IMR-90 (cell line): Measurements from ENCODE around the gene CHPF2. TPM values are rescaled to one million over a fixed set of nuclear protein-coding genes. Genes with fewer than 3 reads are reported as not detected.

Source experiments
- ATAC-seq: fragments of 200-7000 bp; cut with Tn5 transposase; 2 replicates; pipeline ENCODE4 v1.9.1; 2020; ENCODE audit warnings: low read depth, mild to moderate bottlenecking, moderate library complexity
- BruUV-seq: library from RNA; stranded (reverse); fragments of 400-500 nt; replicated peaks from 2 replicates; lab custom pipeline; 2021; lab: Mats Ljungman, UMichigan
- CTCF ChIA-PET: fragments of 300-600 bp; formaldehyde crosslinking; extraction: SDS; loops from one replicate; lab custom pipeline; 2021; ENCODE audit warnings: antibody characterized with exemption; lab: Yijun Ruan, JAX
- POLR2A ChIA-PET: fragments of 300-600 bp; sonication (Branson Sonifier 250); formaldehyde crosslinking; loops from one replicate; lab custom pipeline; 2022; ENCODE audit warnings: antibody characterized with exemption; ENCODE audit not compliant: unreplicated experiment; lab: Charles Lee
- DNase-seq: peaks from one replicate; pipeline ENCODE4 v3.0.0; 2013
- H2AFZ ChIP-seq: replicated peaks from 2 replicates; pipeline ENCODE3; 2013; ENCODE audit warnings: low read length, mild to moderate bottlenecking; ENCODE audit not compliant: poor library complexity
- H2AK5ac ChIP-seq: 2 replicates; pipeline ENCODE4 v1.6.1; 2013; ENCODE audit warnings: low read depth, low read length, inconsistent platforms
- H2AK9ac ChIP-seq: replicated peaks from 2 replicates; pipeline ENCODE3; 2013; ENCODE audit warnings: mild to moderate bottlenecking, low read depth, low read length, moderate library complexity; ENCODE audit not compliant: poor library complexity
- H2BK120ac ChIP-seq: 2 replicates; pipeline ENCODE4 v1.6.1; 2013; ENCODE audit warnings: low read depth, low read length, inconsistent platforms
- H2BK15ac ChIP-seq: 3 replicates; pipeline ENCODE4 v1.6.1; 2013; ENCODE audit warnings: low read depth, low read length, inconsistent platforms
- H2BK20ac ChIP-seq: 2 replicates; pipeline ENCODE4 v1.6.1; 2013; ENCODE audit warnings: low read depth, mild to moderate bottlenecking, inconsistent platforms, low read length, moderate library complexity
- H2BK5ac ChIP-seq: 2 replicates; pipeline ENCODE4 v1.6.1; 2013; ENCODE audit warnings: mild to moderate bottlenecking, low read depth, low read length, inconsistent platforms; ENCODE audit not compliant: poor library complexity, severe bottlenecking
- H3K14ac ChIP-seq: replicated peaks from 2 replicates; pipeline ENCODE4 v1.6.1; 2013; ENCODE audit warnings: low read depth, low read length, inconsistent platforms
- H3K18ac ChIP-seq: 2 replicates; pipeline ENCODE4 v1.6.1; 2013; ENCODE audit warnings: low read depth, low read length, control low read depth
- H3K23ac ChIP-seq: 2 replicates; pipeline ENCODE4 v1.6.1; 2013; ENCODE audit warnings: low read depth, low read length, inconsistent platforms
- H3K27ac ChIP-seq: 2 replicates; pipeline ENCODE4 v1.5.1; 2013; ENCODE audit warnings: mild to moderate bottlenecking, control low read depth, low read length; ENCODE audit not compliant: insufficient read depth
- H3K27me3 ChIP-seq: 2 replicates; pipeline ENCODE4 v1.6.1; 2013; ENCODE audit warnings: low read length; ENCODE audit not compliant: control insufficient read depth, insufficient read depth
- H3K36me3 ChIP-seq: 2 replicates; pipeline ENCODE4 v1.6.1; 2013; ENCODE audit warnings: low read length, mixed read lengths; ENCODE audit not compliant: control insufficient read depth, insufficient read depth
- H3K4ac ChIP-seq: 2 replicates; pipeline ENCODE4 v1.6.1; 2013; ENCODE audit warnings: low read depth, low read length, inconsistent platforms
- H3K4me1 ChIP-seq: 2 replicates; pipeline ENCODE4 v1.6.1; 2013; ENCODE audit warnings: low read length, mixed read lengths; ENCODE audit not compliant: control insufficient read depth, insufficient read depth
- H3K4me2 ChIP-seq: 2 replicates; pipeline ENCODE4 v1.6.1; 2013; ENCODE audit warnings: low read depth, mild to moderate bottlenecking, control low read depth, low read length, moderate library complexity
- H3K4me3 ChIP-seq: 2 replicates; pipeline ENCODE4 v1.5.1; 2013; ENCODE audit warnings: low read depth, mild to moderate bottlenecking, control low read depth, low read length, moderate library complexity; ENCODE audit not compliant: insufficient read depth
- H3K56ac ChIP-seq: 2 replicates; pipeline ENCODE4 v1.6.1; 2013; ENCODE audit warnings: low read length, inconsistent platforms; ENCODE audit not compliant: insufficient read depth; ENCODE audit errors: extremely low read depth
- H3K79me1 ChIP-seq, 2 experiments: 2 replicates each; pipeline ENCODE4 v1.6.1; 2013; ENCODE audit warnings: low read length in 2 of 2, inconsistent platforms in 1 of 2, low read depth in 1 of 2
- H3K9ac ChIP-seq: 2 replicates; pipeline ENCODE4 v1.6.1; 2013; ENCODE audit warnings: low read depth, low read length, control low read depth
- H3K9me1 ChIP-seq: 2 replicates; pipeline ENCODE4 v1.6.1; 2013; ENCODE audit warnings: low read length, inconsistent platforms; ENCODE audit not compliant: insufficient read depth
- H3K9me3 ChIP-seq: 2 replicates; pipeline ENCODE4 v1.6.1; 2013; ENCODE audit warnings: low read length; ENCODE audit not compliant: control insufficient read depth, insufficient read depth
- H4K20me1 ChIP-seq: 2 replicates; pipeline ENCODE4 v1.6.1; 2013; ENCODE audit warnings: low read length, inconsistent platforms; ENCODE audit not compliant: insufficient read depth
- H4K5ac ChIP-seq: 2 replicates; pipeline ENCODE4 v1.6.1; 2013; ENCODE audit warnings: mild to moderate bottlenecking, low read depth, low read length, control low read depth
- H4K8ac ChIP-seq, 2 experiments: 2 replicates each; pipeline ENCODE4 v1.6.1; 2013; ENCODE audit warnings: low read depth in 2 of 2, low read length in 2 of 2, control low read depth in 1 of 2, inconsistent platforms in 1 of 2
- H4K91ac ChIP-seq: 2 replicates; pipeline ENCODE4 v1.6.1; 2013; ENCODE audit warnings: low read depth, low read length, inconsistent platforms; ENCODE audit not compliant: insufficient read depth
- BHLHE40 ChIP-seq: fragments of 150-350 bp; IDR thresholded peaks from 2 replicates; pipeline ENCODE4 v1.6.1; 2016; ENCODE audit warnings: mild to moderate bottlenecking, low read depth, low read length
- CEBPB ChIP-seq: IDR thresholded peaks from 2 replicates; pipeline ENCODE4 v1.6.1; 2012; ENCODE audit warnings: low read depth, low read length, improper control_type of control experiment
- CTCF ChIP-seq: conservative IDR thresholded peaks from 2 replicates; pipeline ENCODE4 v1.5.1; 2012; ENCODE audit warnings: mild to moderate bottlenecking, low read depth, low read length, improper control_type of control experiment
- NFE2L2 ChIP-seq: fragments of 150-350 bp; IDR thresholded peaks from 2 replicates; pipeline ENCODE4 v1.6.1; 2016; ENCODE audit warnings: low read depth, mild to moderate bottlenecking, low read length
- RCOR1 ChIP-seq: IDR thresholded peaks from 2 replicates; pipeline ENCODE4 v1.6.1; 2012; ENCODE audit warnings: mild to moderate bottlenecking, low read length, improper control_type of control experiment; ENCODE audit not compliant: insufficient replicate concordance
- SMC3 ChIP-seq: fragments of 150-350 bp; IDR thresholded peaks from 2 replicates; pipeline ENCODE4 v1.6.1; 2016; ENCODE audit warnings: low read depth, mild to moderate bottlenecking, antibody characterized with exemption, low read length, moderate library complexity
- USF2 ChIP-seq: fragments of 150-350 bp; IDR thresholded peaks from 2 replicates; pipeline ENCODE4 v1.6.1; 2017; ENCODE audit warnings: mild to moderate bottlenecking, antibody characterized with exemption, low read length, low read depth
- WGBS, 2 experiments: methylation state at CpG; one replicate each; pipeline versions ENCODE4 v1.1.5 to v1.1.7; 2013; ENCODE audit warnings: missing lambda C conversion rate in 2 of 2; ENCODE audit not compliant: insufficient read length in 1 of 2; ENCODE audit errors: extremely low coverage in 2 of 2; 5-methylcytosine and 5-hydroxymethylcytosine counted together
- dilution Hi-C: fragments of 300-500 bp; cut with HindIII; formaldehyde crosslinking; loops from one replicate; pipeline ENCODE4 v1.14.3; 2018; ENCODE audit warnings: low sequenced_read_pairs; ENCODE audit not compliant: unreplicated experiment
- in situ Hi-C: fragments of 300-500 bp; cut with MboI; formaldehyde crosslinking; loops from 3 replicates; pipeline ENCODE4 v1.14.3; 2019; ENCODE audit warnings: low sequenced_read_pairs, inconsistent platforms, mixed read lengths
- intact Hi-C: fragments of 100-400 bp; cut with micrococcal nuclease; formaldehyde crosslinking; loops from 2 replicates; pipeline ENCODE4 v1.10.0; 2022
- polyA plus RNA-seq, 3 experiments: library from polyadenylated mRNA; depleted of rRNA; stranded (reverse); fragments of >200 nt; gene quantifications; 2 replicates each; pipeline ENCODE4 v1.2.3, GENCODE V29; 2012; ENCODE audit warnings: low replicate concordance in 1 of 3
- total RNA-seq: library from RNA; depleted of rRNA; stranded (reverse); fragments of >200 nt; gene quantifications from 2 replicates; pipeline ENCODE4 v1.2.3, GENCODE V29; 2012

The CHPF2 gene
- total and polyA plus RNA-seq, 2 of the 4 experiments (the other 2 are of a cell fraction), result 26.2 to 77.0 TPM

GRCh38 chr7:151276666-151277590, 44.6 kb downstream of the CHPF2 start:
- H4K91ac ChIP-seq, result no peak overlapping the region
- intact Hi-C loops, result no loop called here
- no peaks in the 10 kb centered on the region for H3K9me1 ChIP-seq
- H3K18ac ChIP-seq, result peak overlapping the region; percentile 10; the same call in 1 of the 2 replicates
- peak overlapping the region; percentile 89 for H2AFZ ChIP-seq
- BruUV-seq, result no TSS peak
- ATAC-seq (peak; percentile 98), DNase-seq (peak; percentile 65)
- no peak overlapping the region for H3K56ac ChIP-seq
- dilution Hi-C loops, result no loop called here
- H3K36me3 ChIP-seq, result no peaks in the 10 kb centered on the region; the same call in 1 of the 2 replicates
- H2AK9ac ChIP-seq, result peak overlapping the region; percentile 49
- H2AK5ac ChIP-seq, result peak overlapping the region; percentile 84
- no peak overlapping the region for H2BK15ac ChIP-seq
- peak overlapping the region; percentile 93 for H4K5ac ChIP-seq
- peak overlapping the region; percentile 94 for H3K4me2 ChIP-seq
- no peaks in the 10 kb centered on the region for H3K79me1 ChIP-seq
- H3K4me1 ChIP-seq, result peaks cover 8% of the 10 kb centered on the region; the same call in 1 of the 2 replicates
- H3K27me3 ChIP-seq, result peaks cover 28% of the 10 kb centered on the region
- no peak overlapping the region for H3K27ac ChIP-seq
- H4K8ac ChIP-seq, result peak overlapping the region; percentile 27 to 79; a peak in 3 of 4 replicates
- H4K20me1 ChIP-seq, result no peaks in the 10 kb centered on the region; the same call in 1 of the 2 replicates
- WGBS, 2 experiments, result 17% methylated on average over 10 of the region's 63 CpGs; no CpG with 5 or more reads in 1 of the 2 experiments
- peak overlapping the region; percentile 5; the same call in 1 of the 2 replicates for H3K4ac ChIP-seq
- H2BK120ac ChIP-seq, result no peak overlapping the region
- H3K9ac ChIP-seq, result peak overlapping the region; percentile 44
- CTCF ChIA-PET, result no interaction called here
- H2BK20ac ChIP-seq, result no peak overlapping the region
- in situ Hi-C loops, result no loop called here
- H2BK5ac ChIP-seq, result no peak overlapping the region
- TF ChIP-seq SMC3 (no peak), RCOR1 (no peak), USF2 (no peak), CTCF (no peak), BHLHE40 (no peak), NFE2L2 (no peak), CEBPB (no peak)
- H3K14ac ChIP-seq, result 0 out of 2 replicates have a peak overlapping the region, but pooled peaks have one; percentile 68
- no peak overlapping the region for H3K23ac ChIP-seq
- POLR2A ChIA-PET, result no interaction called here
- peak overlapping the region; percentile 46 for H3K4me3 ChIP-seq
- no peaks in the 10 kb centered on the region for H3K9me3 ChIP-seq
